ENCODE measurements around the gene CDK15. TPM values are rescaled to one million over a fixed set of nuclear protein-coding genes. Genes with fewer than 3 reads are reported as not detected.

CDK15 gene
- total RNA-seq, 4 donors from 2014 or later, result 0.07 to 1.8 (median 1.4) TPM

DNA sequence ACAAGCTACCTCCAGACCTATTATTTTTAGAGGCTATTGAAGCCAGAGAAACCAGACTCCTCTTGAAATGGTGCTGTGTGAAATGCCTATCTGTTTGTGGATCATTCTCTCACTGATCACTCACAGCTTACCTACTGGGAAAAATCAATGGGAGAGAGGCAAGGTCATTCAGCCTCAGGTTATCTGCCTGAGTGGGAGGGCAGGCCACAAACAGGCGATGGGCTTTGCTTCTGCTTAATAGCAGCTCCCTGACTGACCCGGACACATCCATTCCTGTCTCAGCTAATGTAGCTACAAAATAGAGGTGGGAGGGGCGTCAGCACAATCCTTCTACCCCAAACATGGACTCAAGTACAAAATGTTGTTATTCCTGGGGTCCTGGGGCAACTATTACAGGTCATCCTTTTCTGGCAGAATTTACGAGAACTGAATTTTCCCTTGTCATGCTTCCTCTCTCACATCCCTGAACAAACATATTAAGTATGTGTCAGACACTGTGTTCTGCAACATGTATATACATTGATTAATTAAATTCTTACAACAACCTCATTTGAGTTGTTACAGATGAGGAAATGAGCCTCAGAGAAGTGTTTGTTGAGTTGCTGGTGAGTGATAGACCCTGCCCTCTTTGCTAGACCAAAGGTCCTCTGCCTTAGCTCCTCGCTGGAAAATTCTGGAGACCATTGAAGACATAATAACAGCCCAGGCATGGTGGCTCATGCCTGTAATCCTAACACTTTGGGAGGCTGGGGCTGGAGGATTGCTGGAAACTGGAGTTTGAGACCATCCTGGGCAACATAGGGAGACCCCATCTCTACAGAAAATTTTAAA is 60.5 kb downstream of the CDK15 start:
- Histone ChIP-seq H3K36me3 (no peaks in the 10 kb centered on the region), H3K9me3 (no peaks in the 10 kb centered on the region), H3K27ac (no peak overlapping the region), H3K4me1 (no peaks in the 10 kb centered on the region), H3K4me3 (no peak overlapping the region), H3K27me3 (no peaks in the 10 kb centered on the region)
- no peak for ATAC-seq
- WGBS, 2 donors (ENCODE audit: low coverage in 1 of 2), result 74 to 94% methylated on average over 2 to 4 of the region's 5 CpGs
- no peak for TF ChIP-seq POLR2AphosphoS5 (IDR thresholded peaks at IDR 0.05)
- TF ChIP-seq, protein P1, sequence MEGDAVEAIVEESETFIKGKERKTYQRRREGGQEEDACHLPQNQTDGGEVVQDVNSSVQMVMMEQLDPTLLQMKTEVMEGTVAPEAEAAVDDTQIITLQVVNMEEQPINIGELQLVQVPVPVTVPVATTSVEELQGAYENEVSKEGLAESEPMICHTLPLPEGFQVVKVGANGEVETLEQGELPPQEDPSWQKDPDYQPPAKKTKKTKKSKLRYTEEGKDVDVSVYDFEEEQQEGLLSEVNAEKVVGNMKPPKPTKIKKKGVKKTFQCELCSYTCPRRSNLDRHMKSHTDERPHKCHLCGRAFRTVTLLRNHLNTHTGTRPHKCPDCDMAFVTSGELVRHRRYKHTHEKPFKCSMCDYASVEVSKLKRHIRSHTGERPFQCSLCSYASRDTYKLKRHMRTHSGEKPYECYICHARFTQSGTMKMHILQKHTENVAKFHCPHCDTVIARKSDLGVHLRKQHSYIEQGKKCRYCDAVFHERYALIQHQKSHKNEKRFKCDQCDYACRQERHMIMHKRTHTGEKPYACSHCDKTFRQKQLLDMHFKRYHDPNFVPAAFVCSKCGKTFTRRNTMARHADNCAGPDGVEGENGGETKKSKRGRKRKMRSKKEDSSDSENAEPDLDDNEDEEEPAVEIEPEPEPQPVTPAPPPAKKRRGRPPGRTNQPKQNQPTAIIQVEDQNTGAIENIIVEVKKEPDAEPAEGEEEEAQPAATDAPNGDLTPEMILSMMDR (IDR thresholded peaks at IDR 0.05), result no peak
- TF ChIP-seq POLR2A (IDR thresholded peaks at IDR 0.05), result no peak
- TF ChIP-seq EP300 (IDR thresholded peaks at IDR 0.05), result no peak

GRCh38 chr2:201871471-201871870 is 65.1 kb downstream of the CDK15 start:
- H3K27ac ChIP-seq, result no peak overlapping the region
- ATAC-seq, result no peak
- 91 to 92% methylated on average over 5 of the region's 5 CpGs for WGBS, 2 donors (ENCODE audit: low coverage in 1 of 2)
- TF ChIP-seq POLR2A (IDR thresholded peaks at IDR 0.05), result no peak
- TF ChIP-seq, protein P1 (IDR thresholded peaks at IDR 0.05), result no peak
- TF ChIP-seq EP300 (IDR thresholded peaks at IDR 0.05), result no peak
- TF ChIP-seq POLR2AphosphoS5 (IDR thresholded peaks at IDR 0.05), result no peak
- H3K36me3 ChIP-seq, result no peaks in the 10 kb centered on the region
- H3K27me3 ChIP-seq, result no peaks in the 10 kb centered on the region
- H3K4me3 ChIP-seq, result no peak overlapping the region
- H3K9me3 ChIP-seq, result no peaks in the 10 kb centered on the region
- no peaks in the 10 kb centered on the region for H3K4me1 ChIP-seq

DNA sequence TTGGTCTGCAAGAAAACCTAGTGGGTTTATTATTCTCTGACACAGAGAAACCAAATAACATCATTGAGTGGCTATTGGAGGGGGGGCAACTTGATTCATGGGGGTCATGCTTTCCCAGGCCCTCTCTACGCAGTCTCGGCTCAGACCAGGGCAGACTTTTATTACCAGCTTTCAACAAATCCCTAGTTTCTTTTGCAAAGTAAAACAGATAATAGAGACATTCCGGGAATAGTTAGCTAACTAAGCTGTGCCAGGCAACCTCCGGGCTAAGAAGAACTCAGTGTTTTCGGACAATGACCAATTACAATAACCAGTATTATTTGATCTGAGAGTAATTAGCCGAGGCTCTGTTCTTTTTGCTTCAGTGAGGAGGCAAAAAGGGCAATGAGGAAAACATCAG is 66.3 kb downstream of the CDK15 start:
- Histone ChIP-seq H3K27me3 (no peaks in the 10 kb centered on the region), H3K4me3 (no peak overlapping the region), H3K36me3 (no peaks in the 10 kb centered on the region), H3K9me3 (no peaks in the 10 kb centered on the region), H3K4me1 (no peaks in the 10 kb centered on the region), H3K27ac (no peak overlapping the region)
- no peak for ATAC-seq
- TF ChIP-seq, protein P1 (IDR thresholded peaks at IDR 0.05), result no peak
- no peak for TF ChIP-seq POLR2A (IDR thresholded peaks at IDR 0.05)
- TF ChIP-seq EP300 (IDR thresholded peaks at IDR 0.05), result no peak
- no peak for TF ChIP-seq POLR2AphosphoS5 (IDR thresholded peaks at IDR 0.05)
- WGBS, 2 donors (ENCODE audit: low coverage in 1 of 2), result 66 to 80% methylated on average over 1 to 5 of the region's 6 CpGs

GRCh38 chr2:201879996-201880395 is 73.7 kb downstream of the CDK15 start:
- Histone ChIP-seq H3K27ac (no peak overlapping the region), H3K4me1 (peaks cover 5 to 33% (median 5%) of the 10 kb centered on the region in 3 donors), H3K27me3 (no peaks in the 10 kb centered on the region), H3K36me3 (no peaks in the 10 kb centered on the region), H3K4me3 (no peak overlapping the region), H3K9me3 (no peaks in the 10 kb centered on the region)
- TF ChIP-seq POLR2AphosphoS5 (IDR thresholded peaks at IDR 0.05) (no peak), EP300 (IDR thresholded peaks at IDR 0.05) (no peak), POLR2A (IDR thresholded peaks at IDR 0.05) (no peak)
- TF ChIP-seq, protein P1 (IDR thresholded peaks at IDR 0.05), result no peak
- ATAC-seq, result no peak
- 66 to 80% methylated on average over 2 to 10 of the region's 10 CpGs for WGBS, 2 donors (ENCODE audit: low coverage in 1 of 2)

- WGBS, 2 donors (ENCODE audit: low coverage in 1 of 2), result 19% methylated on average over 3 of the region's 3 CpGs; no CpG with 5 or more reads in 1 of the 2 donors
- Histone ChIP-seq H3K4me3 (no peak overlapping the region), H3K27ac (no peak overlapping the region)
These were observed 74.2 kb downstream of the CDK15 start for GRCh38 chr2:201880579-201880978.

More at GRCh38 chr2:201880579-201880978, 74.2 kb downstream of the CDK15 start:
- Histone ChIP-seq H3K9me3 (no peaks in the 10 kb centered on the region), H3K4me1 (peaks cover 5 to 33% (median 5%) of the 10 kb centered on the region in 3 donors), H3K27me3 (no peaks in the 10 kb centered on the region), H3K36me3 (no peaks in the 10 kb centered on the region)
- TF ChIP-seq EP300 (IDR thresholded peaks at IDR 0.05) (no peak), POLR2AphosphoS5 (IDR thresholded peaks at IDR 0.05) (no peak), POLR2A (IDR thresholded peaks at IDR 0.05) (no peak)
- TF ChIP-seq, protein P1 (IDR thresholded peaks at IDR 0.05), result no peak
- no peak for ATAC-seq

All from gastroesophageal sphincter (tissue), 4 donors.